Breast epithelium (tissue), 4 donors: ENCODE measurements around the gene RIPOR3. TPM values are rescaled to one million over a fixed set of nuclear protein-coding genes. Genes with fewer than 3 reads are reported as not detected.

ENCODE experiments used
- DNase-seq, 2 donors: peaks; one replicate each; pipeline ENCODE4 v3.0.0-alpha.2; 2019; ENCODE audit warnings: low spot score in 2 of 2
- H3K27ac ChIP-seq, 2 donors: fragments of 200-600 bp; sonication (generic) in 1 of 2; one replicate each; pipeline ENCODE4 v1.5.1; 2016 to 2019; ENCODE audit warnings: mild to moderate bottlenecking in 1 of 2
- H3K27me3 ChIP-seq, 2 donors: fragments of 200-600 bp; sonication (generic) in 1 of 2; one replicate each; pipeline versions ENCODE4 v1.5.1 to v1.6.0; 2017 to 2019; ENCODE audit warnings: control low read depth in 1 of 2, mild to moderate bottlenecking in 1 of 2
- H3K36me3 ChIP-seq: fragments of 200-600 bp; one replicate; pipeline ENCODE4 v1.5.1; 2019
- H3K4me1 ChIP-seq, 2 donors: fragments of 200-600 bp; sonication (generic); one replicate each; pipeline ENCODE4 v1.5.1; 2016 to 2019; ENCODE audit warnings: control low read depth in 1 of 2
- H3K4me3 ChIP-seq, 3 donors: fragments of 200-600 bp; sonication (generic); 1 replicate in 2 of 3; 2 replicates in 1 of 3; pipeline ENCODE4 v1.5.1; 2016 to 2019; ENCODE audit warnings: mild to moderate bottlenecking in 3 of 3, moderate library complexity in 2 of 3
- H3K9me3 ChIP-seq, 2 donors: fragments of 200-600 bp; sonication (generic) in 1 of 2; one replicate each; pipeline ENCODE4 v1.5.1; 2016 to 2019; ENCODE audit warnings: control low read depth in 1 of 2
- POLR2A ChIP-seq: fragments of 450-650 bp; IDR thresholded peaks from one replicate; pipeline ENCODE4 v1.6.1; 2016; ENCODE audit warnings: antibody characterized with exemption, mild to moderate bottlenecking, moderate library complexity
- POLR2AphosphoS5 ChIP-seq, 3 donors: sonication (generic); formaldehyde crosslinking; IDR thresholded peaks; one replicate each; pipeline ENCODE4 v1.6.1; 2017; ENCODE audit warnings: antibody characterized with exemption in 3 of 3
- intact Hi-C: fragments of 100-400 bp; cut with DNase I; formaldehyde crosslinking; loops from one replicate; pipeline ENCODE4 v1.15.1; 2023; ENCODE audit warnings: low total_unique reads
- total RNA-seq, 3 donors: library from RNA; depleted of rRNA; stranded (reverse); fragments of >200 nt; gene quantifications; one replicate each; pipeline ENCODE4 v1.1.0, GENCODE V29; 2016
- TF ChIP-seq, protein P1 (sequence below), 3 donors: fragments of 450-650 bp; IDR thresholded peaks; one replicate each; pipeline ENCODE4 v1.5.1; 2016 to 2017; ENCODE audit warnings: antibody characterized with exemption in 3 of 3, mild to moderate bottlenecking in 3 of 3, moderate library complexity in 3 of 3

RIPOR3 gene, protein sequence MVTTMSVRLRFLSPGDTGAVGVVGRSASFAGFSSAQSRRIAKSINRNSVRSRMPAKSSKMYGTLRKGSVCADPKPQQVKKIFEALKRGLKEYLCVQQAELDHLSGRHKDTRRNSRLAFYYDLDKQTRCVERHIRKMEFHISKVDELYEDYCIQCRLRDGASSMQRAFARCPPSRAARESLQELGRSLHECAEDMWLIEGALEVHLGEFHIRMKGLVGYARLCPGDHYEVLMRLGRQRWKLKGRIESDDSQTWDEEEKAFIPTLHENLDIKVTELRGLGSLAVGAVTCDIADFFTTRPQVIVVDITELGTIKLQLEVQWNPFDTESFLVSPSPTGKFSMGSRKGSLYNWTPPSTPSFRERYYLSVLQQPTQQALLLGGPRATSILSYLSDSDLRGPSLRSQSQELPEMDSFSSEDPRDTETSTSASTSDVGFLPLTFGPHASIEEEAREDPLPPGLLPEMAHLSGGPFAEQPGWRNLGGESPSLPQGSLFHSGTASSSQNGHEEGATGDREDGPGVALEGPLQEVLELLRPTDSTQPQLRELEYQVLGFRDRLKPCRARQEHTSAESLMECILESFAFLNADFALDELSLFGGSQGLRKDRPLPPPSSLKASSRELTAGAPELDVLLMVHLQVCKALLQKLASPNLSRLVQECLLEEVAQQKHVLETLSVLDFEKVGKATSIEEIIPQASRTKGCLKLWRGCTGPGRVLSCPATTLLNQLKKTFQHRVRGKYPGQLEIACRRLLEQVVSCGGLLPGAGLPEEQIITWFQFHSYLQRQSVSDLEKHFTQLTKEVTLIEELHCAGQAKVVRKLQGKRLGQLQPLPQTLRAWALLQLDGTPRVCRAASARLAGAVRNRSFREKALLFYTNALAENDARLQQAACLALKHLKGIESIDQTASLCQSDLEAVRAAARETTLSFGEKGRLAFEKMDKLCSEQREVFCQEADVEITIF
- total RNA-seq, result 10 to 100 TPM in 2 of 3 donors, 1 to 10 TPM in 1; 4.5 to 35.5 (median 26.9) TPM

DNA sequence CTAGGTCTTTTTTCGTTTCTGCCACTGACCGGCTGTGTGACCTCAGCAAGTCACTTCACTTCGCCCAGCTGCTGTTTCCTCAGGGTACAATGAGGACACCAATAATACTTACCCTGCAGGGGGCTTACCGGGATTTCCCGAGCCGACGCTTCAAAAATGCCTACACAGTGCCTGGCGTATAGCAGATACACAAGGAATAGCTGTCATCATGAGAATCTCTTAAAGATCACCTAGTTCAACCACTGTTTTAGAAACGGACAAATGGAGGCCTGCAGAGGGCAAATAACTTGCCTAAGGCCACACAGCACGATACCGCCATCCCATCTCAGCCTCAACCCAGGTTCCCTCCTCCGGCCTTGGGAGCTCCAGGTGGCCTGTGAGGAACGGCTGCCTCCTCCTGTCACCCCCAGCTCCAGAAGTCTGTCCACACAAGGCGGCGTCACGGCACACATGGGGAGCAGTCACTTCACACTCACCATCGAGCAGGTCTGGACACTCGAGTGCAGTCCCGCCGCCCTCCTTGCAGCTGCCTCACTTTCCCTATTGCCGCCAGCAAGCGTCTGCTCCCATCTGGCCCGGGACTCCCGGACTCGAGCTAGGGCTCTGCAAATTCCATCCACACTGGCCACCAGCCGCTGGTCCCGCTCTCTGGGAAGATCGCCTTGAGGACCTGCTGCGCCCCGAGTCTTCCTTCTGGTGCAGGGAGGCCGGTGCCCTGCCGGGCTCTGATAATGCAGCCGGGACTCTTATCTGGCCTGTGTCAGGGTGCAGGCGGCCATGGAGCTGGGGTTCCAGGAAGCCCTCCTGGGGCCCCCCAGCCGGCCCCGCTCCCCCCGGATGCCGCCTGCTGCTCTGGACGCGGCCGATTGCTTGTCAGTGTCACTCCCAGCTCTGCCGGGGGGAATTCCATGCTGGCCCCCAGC lies at the start of gene RIPOR3:
RIPOR3 (minus strand) TSS at position 893 of the 923 bp plus-strand sequence; CDS start at position 479, 414 bp downstream.
- no peak for DNase-seq
- Histone ChIP-seq H3K9me3 (no peaks in the 10 kb centered on the region), H3K4me1 (no peaks in the 10 kb centered on the region), H3K4me3 (peak within 1 kb of the TSS; percentile 46 to 63 (median 53)), H3K27ac (peak within 1 kb of the TSS; percentile 59 to 83), H3K36me3 (no peaks in the 10 kb centered on the region), H3K27me3 (no peaks in the 10 kb centered on the region)
- intact Hi-C loops, result no loop called here
- TF ChIP-seq POLR2A (no peak), POLR2AphosphoS5 (IDR thresholded peaks at IDR 0.05) (no peak)
- TF ChIP-seq, protein P1, sequence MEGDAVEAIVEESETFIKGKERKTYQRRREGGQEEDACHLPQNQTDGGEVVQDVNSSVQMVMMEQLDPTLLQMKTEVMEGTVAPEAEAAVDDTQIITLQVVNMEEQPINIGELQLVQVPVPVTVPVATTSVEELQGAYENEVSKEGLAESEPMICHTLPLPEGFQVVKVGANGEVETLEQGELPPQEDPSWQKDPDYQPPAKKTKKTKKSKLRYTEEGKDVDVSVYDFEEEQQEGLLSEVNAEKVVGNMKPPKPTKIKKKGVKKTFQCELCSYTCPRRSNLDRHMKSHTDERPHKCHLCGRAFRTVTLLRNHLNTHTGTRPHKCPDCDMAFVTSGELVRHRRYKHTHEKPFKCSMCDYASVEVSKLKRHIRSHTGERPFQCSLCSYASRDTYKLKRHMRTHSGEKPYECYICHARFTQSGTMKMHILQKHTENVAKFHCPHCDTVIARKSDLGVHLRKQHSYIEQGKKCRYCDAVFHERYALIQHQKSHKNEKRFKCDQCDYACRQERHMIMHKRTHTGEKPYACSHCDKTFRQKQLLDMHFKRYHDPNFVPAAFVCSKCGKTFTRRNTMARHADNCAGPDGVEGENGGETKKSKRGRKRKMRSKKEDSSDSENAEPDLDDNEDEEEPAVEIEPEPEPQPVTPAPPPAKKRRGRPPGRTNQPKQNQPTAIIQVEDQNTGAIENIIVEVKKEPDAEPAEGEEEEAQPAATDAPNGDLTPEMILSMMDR (IDR thresholded peaks at IDR 0.05), result no peak

DNA sequence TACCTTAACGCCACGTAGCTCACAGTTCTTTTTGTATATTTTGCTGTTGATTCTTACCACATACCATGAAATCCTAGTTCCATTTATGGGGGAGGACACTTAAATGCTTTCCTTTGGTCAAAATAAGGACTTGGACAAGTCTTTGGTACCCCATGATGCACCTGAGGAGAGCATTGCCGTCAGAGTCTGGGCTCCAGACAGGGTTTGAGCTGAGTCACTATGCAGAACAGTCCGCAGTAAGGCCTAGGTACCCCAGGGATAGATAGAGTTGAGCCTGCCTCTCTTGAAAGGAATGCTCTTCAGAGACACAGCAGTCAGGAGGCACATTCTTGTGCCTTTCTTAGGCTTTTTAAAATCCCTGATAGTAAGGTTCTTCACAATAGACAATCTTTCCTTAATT lies 46.0 kb upstream of the RIPOR3 start:
- H3K27me3 ChIP-seq, result no peaks in the 10 kb centered on the region
- H3K4me3 ChIP-seq, result no peak overlapping the region
- H3K9me3 ChIP-seq, result no peaks in the 10 kb centered on the region
- H3K4me1 ChIP-seq, result no peaks in the 10 kb centered on the region
- intact Hi-C loops, result no loop called here
- DNase-seq, result no peak
- peak overlapping the region in 1 of 2 donors; percentile 20 for H3K27ac ChIP-seq
- TF ChIP-seq POLR2AphosphoS5 (IDR thresholded peaks at IDR 0.05) (no peak), POLR2A (no peak)
- TF ChIP-seq, protein P1 (IDR thresholded peaks at IDR 0.05), result no peak
- no peaks in the 10 kb centered on the region for H3K36me3 ChIP-seq

DNA sequence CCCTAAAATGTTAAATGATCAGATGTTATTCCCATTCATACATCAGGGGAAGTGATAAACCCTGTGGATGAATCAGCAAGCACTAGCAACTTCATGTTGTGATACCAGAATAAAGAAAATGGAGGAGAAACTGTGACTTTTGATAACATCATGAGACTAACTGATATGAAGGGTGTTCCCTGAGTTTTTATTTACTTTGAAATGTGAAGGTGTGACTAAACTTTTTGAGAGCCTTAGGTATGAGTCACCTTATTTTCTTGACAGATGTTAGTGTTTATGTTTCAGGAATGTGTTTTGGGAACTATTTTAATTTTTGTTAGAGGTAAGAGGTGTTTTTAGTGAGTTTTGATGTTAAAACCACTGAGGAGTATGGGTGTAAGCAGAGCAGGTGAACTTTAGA lies 44.5 kb upstream of the RIPOR3 start:
- no peak overlapping the region for H3K4me3 ChIP-seq
- H3K27me3 ChIP-seq, result no peaks in the 10 kb centered on the region
- no peaks in the 10 kb centered on the region for H3K36me3 ChIP-seq
- no peak for DNase-seq
- no peaks in the 10 kb centered on the region for H3K9me3 ChIP-seq
- TF ChIP-seq, protein P1 (IDR thresholded peaks at IDR 0.05), result no peak
- TF ChIP-seq POLR2A (no peak), POLR2AphosphoS5 (IDR thresholded peaks at IDR 0.05) (no peak)
- intact Hi-C loops, result loop anchor here (2.0 kb wide), 1 partner anchor 185 kb away; no protein-coding TSS in a partner anchor
- H3K4me1 ChIP-seq, result no peaks in the 10 kb centered on the region
- no peak overlapping the region for H3K27ac ChIP-seq

DNA sequence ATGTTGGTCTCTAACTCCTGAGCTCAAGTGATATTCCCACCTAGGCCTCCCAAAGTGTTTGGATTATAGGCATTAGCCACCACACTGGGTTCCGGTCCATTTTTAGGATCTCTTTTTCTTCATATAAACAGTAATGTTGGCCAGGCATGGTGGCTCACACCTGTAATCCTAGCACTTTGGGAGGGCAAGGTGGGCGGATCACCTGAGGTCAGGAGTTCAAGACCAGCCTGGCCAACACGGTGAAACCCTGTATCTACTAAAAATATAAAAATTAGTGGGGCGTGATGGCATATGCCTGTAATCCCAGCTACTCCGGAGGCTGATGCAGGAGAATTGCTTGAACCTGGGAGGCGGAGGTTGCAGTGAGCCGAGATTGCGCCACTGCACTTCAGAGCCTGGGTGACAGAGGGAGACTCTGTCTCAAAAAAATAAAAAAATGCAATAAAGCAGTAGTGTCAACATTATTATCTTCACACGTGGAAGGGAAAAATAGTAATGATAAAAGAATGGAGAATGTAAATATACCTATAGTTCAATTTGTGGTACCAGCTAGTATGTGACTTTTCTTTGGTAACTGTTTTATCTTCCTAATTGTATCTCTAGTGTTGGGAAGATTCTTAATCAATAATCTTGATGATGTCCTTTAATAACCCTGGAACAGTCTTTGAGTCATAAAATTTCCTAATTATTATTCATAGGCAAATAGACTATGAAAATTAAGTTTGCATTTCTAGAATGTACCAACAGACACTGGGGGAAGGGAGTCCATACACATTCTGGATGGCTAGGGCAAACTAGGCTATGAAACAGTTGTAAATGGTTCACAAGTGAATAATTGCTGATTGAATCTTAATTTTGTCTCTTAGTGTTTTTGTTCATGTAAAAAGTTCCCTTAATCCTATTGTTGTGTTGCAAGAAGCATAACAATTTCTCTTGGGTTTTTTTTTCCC lies 43.7 kb upstream of the RIPOR3 start:
- intact Hi-C loops, result loop anchor here (2.0 kb wide), 1 partner anchor 184 kb away; no protein-coding TSS in a partner anchor
- Histone ChIP-seq H3K9me3 (no peaks in the 10 kb centered on the region), H3K27ac (no peak overlapping the region), H3K27me3 (no peaks in the 10 kb centered on the region), H3K4me1 (peaks cover 0 to 1% of the 10 kb centered on the region in 2 donors), H3K36me3 (no peaks in the 10 kb centered on the region), H3K4me3 (no peak overlapping the region)
- TF ChIP-seq, protein P1 (IDR thresholded peaks at IDR 0.05), result no peak
- TF ChIP-seq POLR2A, result no peak
- no peak for TF ChIP-seq POLR2AphosphoS5 (IDR thresholded peaks at IDR 0.05)
- DNase-seq, result peak in 1 of 2 donors; percentile 7
